Myometrial cell (primary cell): ENCODE data around the gene P3H2. TPM values are rescaled to one million over a fixed set of nuclear protein-coding genes. Genes with fewer than 3 reads are reported as not detected.

Experiments used
- total RNA-seq: library from RNA; depleted of rRNA; stranded (reverse); fragments of >200 nt; gene quantifications from 2 replicates; pipeline ENCODE4 v1.2.3, GENCODE V29; 2015

Gene P3H2, protein sequence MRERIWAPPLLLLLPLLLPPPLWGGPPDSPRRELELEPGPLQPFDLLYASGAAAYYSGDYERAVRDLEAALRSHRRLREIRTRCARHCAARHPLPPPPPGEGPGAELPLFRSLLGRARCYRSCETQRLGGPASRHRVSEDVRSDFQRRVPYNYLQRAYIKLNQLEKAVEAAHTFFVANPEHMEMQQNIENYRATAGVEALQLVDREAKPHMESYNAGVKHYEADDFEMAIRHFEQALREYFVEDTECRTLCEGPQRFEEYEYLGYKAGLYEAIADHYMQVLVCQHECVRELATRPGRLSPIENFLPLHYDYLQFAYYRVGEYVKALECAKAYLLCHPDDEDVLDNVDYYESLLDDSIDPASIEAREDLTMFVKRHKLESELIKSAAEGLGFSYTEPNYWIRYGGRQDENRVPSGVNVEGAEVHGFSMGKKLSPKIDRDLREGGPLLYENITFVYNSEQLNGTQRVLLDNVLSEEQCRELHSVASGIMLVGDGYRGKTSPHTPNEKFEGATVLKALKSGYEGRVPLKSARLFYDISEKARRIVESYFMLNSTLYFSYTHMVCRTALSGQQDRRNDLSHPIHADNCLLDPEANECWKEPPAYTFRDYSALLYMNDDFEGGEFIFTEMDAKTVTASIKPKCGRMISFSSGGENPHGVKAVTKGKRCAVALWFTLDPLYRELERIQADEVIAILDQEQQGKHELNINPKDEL
- 19.3 and 21.3 TPM in 2 replicates for total RNA-seq

DNA sequence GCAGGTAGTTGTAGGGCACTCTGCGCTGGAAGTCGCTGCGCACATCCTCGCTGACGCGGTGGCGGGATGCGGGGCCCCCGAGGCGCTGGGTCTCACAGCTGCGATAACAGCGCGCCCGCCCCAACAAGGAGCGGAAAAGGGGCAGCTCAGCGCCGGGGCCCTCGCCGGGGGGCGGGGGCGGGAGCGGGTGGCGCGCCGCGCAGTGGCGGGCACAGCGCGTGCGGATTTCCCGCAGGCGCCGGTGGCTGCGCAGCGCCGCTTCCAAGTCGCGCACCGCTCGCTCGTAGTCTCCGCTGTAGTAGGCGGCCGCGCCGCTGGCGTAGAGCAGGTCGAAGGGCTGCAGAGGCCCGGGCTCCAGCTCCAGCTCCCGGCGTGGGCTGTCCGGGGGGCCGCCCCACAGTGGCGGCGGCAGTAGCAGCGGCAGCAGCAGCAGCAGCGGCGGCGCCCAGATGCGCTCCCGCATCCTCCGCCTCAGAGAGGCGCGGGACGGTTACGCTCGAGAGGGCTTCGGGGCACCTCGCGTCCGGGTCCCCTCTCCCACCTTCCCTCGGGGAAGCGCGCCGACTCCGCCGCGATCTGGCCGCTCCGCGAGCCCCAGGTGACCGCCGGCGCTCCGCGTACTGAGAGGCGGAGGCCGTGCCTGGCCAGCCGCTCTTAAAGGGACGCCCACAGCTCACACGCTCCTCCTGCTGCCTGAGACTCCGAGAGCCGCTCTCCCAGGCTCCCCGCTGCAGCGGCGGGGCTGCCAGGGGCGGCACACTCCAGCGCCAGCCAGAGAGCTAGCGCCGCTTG lies at the start of gene P3H2:
P3H2 (minus strand) TSS at position 629 of the 792 bp plus-strand sequence; CDS start at position 463, 166 bp downstream.

Other genes with a start within 250 kb of the P3H2 start
- 3.5 and 4.3 TPM in 2 replicates for gene CLDN1, start 201.5 kb upstream of the P3H2 start, total RNA-seq